Stimulated activated CD4-positive, alpha-beta T cell treated with anti-CD3 and anti-CD28 coated beads, Interleukin-12 subunit alpha, Interleukin-12 subunit beta, amount 100 ng/mL, for 24 hours (primary cell): ENCODE results near the gene CSNK1G3.
"Not testable (repeated sequence)": the region's sequence is repeated elsewhere in the genome, so short reads cannot be mapped to it uniquely, and the experiment has no call there.

ENCODE experiments used
- DNase-seq, 2 experiments: peaks; one replicate each; pipeline ENCODE4 v3.0.0-alpha.2; 2020; ENCODE audit warnings: low read depth in 2 of 2

CSNK1G3 gene

GRCh38 chr5:123559434-123559775, 47.4 kb downstream of the CSNK1G3 start:
- DNase-seq = no peak

DNA sequence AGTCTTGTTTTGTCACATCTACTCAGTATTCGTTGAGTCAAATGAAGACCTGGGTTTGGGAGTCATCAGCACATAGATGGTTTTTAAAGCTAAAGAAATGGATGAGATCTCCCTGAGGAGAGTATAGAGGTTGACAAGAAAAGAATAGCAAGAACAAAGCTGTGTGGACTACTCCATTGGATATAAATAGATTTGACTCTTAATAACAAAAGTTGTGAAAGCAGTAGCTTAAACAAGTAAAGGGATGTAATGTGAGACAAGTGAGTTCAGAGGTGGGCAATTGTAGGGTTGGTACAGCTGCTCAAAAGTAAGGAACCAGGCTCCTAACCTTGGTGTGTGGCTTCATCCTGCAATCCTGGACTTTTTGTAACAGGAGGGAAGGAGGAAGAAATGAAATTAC, 49.3 kb downstream of the CSNK1G3 start:
- no peak for DNase-seq

- DNase-seq = no peak
These were observed 60.0 kb downstream of the CSNK1G3 start for GRCh38 chr5:123571927-123572326.

DNA sequence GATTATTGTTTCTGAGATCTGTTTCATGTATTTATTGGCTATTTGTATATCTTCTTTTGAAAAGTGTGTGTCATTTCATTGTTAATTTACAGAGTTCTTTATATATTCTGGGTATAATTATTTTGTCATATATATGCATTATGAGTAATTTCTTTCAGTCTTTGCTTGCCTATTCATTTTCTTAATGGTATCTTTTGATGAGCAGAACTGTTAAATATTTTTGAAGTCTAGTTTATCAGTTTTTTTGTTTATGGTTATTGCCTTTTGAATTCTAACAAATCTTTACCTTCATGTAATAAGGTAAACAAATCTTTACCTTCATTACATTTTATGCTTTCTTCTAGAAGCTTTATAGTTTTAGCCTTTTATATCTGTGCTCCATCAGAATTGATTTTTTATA, 66.4 kb downstream of the CSNK1G3 start:
- DNase-seq = no peak

GRCh38 chr5:123579410-123579809, 67.4 kb downstream of the CSNK1G3 start:
- DNase-seq = no peak

GRCh38 chr5:123582550-123583285, 70.7 kb downstream of the CSNK1G3 start:
- DNase-seq = no peak

DNA sequence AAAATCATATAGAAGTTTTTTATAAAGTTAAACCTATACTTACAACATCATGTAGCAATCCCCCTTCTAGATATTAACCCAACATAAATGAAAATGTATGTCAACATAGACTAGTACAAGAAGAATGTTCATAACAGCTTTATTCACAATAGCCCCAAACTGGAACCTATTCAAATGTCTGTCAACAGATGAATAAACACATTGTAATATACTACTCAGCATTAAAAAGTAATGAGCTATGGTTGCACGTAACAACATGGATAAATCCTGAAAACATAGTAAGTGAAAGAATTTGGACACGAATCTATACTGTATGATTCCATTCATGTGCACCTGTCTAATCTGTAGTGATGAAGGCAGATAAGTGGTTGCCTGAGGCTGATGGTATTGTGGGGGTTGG, 73.9 kb downstream of the CSNK1G3 start:
- DNase-seq = no peak

GRCh38 chr5:123594434-123594833, 82.5 kb downstream of the CSNK1G3 start:
- no peak for DNase-seq

DNA sequence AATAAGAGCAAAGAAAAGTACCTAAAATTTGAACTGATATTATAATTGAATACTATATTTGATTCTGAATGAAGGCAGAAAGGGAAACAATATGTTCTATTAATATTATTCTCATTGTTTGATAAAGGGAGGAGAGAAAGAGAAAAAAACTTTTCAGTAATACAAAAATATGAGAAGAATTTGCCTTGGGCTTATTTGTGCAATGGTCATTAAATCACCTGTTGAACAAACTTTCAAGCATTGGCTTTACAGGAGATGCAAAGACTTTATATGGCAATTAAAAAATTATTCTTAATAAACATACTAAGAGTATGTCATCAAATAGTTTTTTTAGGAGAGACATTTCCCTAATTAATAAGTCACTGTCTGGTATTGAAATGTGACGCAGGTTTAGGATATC, 85.0 kb downstream of the CSNK1G3 start:
- no peak for DNase-seq

DNA sequence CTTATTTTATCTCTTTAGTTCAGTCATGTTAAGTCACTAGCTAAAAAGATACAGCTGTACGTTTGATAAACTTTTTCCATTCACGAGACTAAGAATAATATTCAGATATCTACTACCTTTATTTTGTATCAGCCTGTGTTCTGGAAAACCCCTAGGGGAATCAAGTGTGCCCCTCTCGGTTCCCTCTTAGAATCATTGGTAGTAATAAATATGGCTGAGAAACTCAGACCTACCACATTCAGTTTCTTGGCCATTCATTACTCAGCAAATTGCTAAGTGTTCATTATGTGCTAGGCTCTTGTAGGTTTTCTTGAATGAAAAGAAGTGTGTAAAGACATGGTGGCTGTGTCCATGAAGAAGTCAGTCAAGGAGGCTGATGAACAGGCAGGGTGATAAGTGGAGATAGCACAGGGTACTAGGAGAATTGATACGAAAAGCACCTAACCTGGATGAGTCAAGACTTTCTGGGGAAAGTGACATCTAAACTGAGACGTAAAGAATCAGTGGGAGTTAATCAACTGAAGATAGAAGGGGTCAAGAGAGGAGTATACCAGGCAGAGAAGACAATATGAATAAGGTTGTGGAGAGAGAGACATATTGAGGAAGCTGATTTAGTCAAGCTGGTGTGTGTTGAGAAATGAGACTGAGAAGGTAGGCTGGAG, 86.2 kb downstream of the CSNK1G3 start:
- DNase-seq = no peak

DNA sequence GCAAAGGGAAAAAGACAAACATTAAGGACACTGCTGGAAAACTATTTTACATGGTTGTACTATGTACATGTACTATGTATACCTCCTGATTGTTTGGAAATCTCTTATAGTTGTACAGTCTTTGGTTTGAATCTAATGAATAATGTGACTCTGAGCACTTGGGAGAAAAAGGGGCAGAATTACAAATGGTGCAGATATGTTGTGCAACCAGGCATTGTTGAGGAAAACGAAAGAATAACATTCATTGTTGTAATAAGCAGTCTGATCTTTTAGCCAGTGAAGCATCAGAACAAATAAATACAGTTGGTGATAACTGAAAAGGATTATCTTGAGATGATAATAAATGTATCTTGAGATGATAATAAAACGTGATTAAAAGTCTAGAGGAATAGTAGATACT, 87.2 kb downstream of the CSNK1G3 start:
- no peak for DNase-seq

- DNase-seq = no peak
These were observed 89.6 kb downstream of the CSNK1G3 start for GRCh38 chr5:123601610-123602009.

GRCh38 chr5:123605822-123606221, 93.8 kb downstream of the CSNK1G3 start:
- no peak for DNase-seq

- DNase-seq = no peak
These were observed 98.2 kb downstream of the CSNK1G3 start for GRCh38 chr5:123610209-123610608.

DNA sequence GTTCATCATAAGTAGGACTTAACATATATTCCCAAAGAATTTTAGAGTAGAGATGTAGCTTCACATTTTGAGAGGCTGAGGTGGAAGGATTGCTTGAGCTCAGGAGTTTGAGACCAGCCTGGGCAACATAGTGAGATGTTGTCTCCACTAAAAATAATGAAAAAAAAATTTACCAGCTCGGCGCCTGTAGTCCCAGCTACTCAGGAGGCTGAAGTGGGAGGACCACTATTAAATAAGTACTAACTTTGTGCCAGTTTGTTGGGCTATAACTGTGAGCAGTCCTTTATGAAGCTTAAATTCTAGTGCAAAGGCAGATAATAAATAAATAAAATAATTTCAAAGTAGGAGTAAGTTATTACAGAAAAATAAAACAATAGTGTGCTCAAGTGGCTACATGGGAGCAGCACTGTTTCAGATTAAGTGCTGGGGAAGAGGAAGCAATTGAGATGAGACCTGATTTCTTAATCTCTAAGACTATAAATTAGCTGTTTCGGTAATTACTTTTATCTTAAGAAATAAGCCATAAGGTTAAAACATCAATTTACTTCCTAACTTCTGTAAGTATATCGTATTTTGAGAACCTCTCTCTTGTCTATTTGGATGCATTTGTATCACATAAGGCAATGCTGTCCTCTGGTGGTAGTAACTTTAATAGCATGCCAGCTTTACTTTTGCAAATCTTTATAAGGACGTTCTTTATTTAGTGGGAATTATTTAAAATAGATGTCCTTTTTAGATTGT, 98.9 kb downstream of the CSNK1G3 start:
- DNase-seq = no peak

- no peak for DNase-seq
These were observed 99.4 kb downstream of the CSNK1G3 start for GRCh38 chr5:123611406-123611709.

DNA sequence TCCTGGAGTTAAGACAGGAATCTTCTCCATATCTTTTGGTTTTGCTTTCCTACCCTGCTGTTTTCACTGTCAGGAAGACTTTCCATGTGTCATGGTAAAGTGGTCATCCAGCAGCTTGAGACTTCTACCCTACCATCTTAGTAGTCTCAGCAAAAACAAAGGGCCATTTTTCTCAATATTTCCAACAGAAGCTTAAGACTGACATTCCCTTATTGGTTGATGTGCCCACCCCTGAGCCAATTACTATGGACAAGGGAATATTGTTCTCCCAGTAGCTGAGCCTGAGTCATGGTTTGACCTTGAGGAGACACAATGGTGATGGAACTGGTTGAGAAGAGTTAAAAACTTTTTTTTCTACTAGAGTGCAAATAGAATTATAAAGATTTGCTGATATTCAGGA, 105.6 kb downstream of the CSNK1G3 start:
- no peak for DNase-seq

GRCh38 chr5:123626051-123626450, 114.1 kb downstream of the CSNK1G3 start:
- DNase-seq = no peak

GRCh38 chr5:123628860-123629544, 117.0 kb downstream of the CSNK1G3 start:
- no peak for DNase-seq

GRCh38 chr5:123636006-123636405, 124.0 kb downstream of the CSNK1G3 start:
- no peak for DNase-seq

- DNase-seq = not testable (repeated sequence)
These were observed 125.1 kb downstream of the CSNK1G3 start for GRCh38 chr5:123637028-123637427.

DNA sequence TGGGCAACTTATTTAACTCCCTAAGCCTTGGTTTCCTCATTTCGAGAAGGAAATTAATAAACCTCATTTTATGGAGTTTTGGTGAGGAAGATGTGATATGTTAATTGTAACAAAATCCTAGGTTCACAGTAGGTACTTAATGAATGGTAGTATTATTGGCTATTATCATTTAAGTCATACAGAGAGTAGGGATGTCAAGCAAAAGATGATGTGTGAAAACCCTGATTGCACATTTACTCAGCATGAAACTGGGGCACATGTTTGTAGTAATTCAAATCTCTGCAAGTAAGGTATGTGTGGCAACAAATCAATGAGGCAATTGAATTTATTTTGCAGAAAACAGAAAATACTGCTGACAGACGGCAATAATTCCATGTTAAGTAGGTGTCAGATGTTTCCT, 127.3 kb downstream of the CSNK1G3 start:
- no peak for DNase-seq
